NCI-H1694 (cell line): ENCODE results near the gene NCEH1.
"Not testable (repeated sequence)": the region's sequence is repeated elsewhere in the genome, so short reads cannot be mapped to it uniquely, and the experiment has no call there.

Experiments
- DNase-seq: peaks from one replicate; lab custom pipeline; 2025; lab: John Stamatoyannopoulos, UW

The NCEH1 gene

DNA sequence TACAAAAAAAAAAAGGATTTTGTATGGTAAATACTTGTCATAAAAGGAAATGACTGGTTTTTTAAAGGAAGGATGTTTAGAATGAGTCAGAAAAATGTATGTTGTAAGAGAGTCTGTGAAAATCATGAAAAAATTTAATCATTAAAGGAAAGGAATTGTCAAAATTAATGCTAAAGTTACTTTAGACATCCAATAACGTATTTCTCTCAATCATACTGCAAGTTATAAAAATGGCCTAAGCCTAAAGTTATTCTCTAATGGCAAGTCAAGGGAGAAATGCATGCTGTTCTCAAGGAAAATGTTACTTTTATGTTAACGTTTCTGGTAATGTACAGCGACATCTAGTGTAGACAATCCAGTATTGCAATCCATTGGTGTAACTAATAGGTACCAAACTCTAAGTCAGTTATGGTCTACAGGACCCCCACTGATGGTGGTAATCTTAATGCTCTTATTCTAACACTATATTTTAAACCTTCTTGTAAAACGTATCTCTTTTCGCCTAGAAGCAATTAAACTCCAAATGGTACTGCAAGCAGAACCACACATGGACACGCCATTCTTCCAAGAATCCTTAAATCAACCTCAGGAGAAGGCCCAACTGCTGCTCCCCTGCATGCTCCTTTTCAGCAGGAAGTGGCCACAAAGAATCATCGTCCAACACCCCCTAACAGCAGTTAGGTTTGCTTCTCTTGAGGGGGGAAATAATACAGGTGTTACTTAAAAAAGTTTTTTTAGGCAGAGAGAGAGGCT lies 35.2 kb downstream of the NCEH1 start:
- peak; percentile 58 for DNase-seq

DNA sequence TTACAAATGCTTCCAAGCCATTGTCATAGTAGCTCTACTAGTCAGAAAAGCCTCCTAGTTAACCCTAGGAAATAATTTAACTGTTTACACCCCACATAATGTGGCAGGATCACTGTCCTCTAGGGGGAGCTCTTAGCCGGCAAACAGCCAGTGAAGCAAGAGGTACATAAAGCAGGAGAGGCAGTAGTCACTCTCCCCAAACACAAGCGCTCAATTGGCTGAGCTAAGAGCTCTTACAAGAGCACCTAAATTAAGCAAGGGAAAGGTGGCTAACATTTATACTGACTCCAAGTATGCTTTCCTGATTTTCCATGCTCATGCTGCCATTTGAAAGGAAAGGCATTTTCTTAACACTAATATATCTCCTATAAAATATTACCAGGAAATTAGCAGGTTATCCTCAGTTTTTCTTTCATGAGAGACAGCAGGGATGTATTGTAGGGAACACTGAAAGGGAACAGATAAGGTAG lies 37.6 kb downstream of the NCEH1 start:
- peak; percentile 76 for DNase-seq

DNA sequence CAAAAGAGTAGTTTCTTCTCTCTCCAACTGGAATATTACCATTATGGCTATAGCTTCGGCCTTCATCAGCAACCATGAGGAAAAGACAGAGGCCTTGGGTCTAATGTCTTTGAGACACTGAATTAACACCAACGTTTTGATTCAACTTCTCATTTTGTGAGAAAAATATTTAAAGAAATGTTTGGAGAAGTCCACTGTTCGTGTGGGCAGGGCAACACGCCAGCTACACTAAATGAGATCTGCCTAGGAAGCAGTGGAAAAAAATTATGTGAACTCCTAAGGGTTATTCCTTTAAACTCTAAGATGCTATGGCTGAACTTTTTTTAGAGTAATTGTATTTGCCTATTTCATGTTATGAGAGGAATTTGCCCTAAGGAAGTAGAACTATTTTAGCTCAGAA lies 41.8 kb downstream of the NCEH1 start:
- no peak for DNase-seq

DNA sequence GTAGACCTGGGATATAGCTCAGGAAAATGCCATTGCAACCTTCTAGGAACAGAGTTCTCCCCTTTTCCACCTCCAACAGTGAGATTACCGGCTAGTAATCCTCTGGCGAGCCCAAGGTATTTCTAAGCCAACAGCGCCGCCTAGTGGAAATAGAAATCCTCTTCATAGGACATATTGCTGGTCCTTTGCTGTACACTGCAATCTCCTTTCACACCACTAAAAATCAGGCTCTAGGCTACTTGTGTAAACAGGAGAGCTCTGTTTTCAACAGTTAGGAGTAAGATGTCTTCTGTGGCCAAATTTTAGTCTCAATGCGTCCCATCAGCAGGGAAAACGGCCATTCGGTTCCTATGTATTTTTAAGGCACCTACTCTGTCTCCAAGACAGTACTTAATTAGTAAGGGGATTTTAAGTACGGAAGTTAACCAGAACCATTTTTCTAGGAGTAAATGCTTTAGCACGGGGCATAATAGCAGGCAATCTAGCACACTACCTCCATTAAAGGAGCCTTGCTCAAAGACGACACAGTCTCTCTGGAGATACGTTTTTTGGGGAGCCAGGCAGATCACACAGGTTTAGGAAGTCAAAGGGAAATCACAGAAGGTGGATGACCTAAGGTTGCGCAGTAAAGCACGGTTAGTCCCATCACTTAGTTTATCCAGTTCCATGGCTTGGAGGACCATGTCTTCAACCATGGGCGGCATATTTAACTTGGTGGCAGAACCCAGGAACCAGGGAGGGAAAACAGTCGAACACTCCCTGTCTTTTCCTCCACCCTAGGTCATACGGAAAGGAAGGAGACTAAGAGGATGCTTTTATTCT lies 43.8 kb downstream of the NCEH1 start:
- peak; percentile 87 for DNase-seq

DNA sequence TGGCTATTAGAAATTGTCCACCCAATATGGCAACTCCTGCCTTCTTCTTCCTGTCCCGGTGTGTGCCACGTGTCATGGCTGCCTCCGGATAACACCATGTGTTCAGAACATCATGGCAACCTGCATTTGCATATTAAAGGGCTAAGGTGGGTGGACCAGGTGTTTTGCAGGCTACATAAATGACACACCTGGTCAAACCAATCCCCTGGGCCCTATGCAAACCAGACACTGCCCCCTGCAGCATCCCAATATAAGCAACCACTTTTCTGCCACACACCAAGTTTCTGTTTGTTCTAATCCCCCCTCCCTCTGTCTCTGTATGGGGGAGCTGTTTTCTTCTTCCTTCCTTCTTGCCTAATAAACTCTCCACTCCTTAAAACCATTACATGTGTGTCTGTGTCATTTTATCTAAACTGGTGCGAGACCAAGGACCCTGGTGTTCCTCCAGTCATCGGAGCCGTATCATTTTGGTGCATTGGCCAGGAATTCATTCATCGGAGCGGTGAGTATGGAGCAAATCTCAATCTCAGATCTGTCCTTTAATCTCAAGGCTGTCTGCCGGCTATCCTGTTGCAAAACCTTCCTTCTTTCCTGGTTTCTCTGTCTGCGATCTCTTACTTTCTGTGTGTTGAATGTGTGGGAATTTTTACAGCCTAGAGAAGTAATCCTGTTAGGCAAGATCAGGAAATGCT lies 44.5 kb downstream of the NCEH1 start:
- DNase-seq: no peak

DNA sequence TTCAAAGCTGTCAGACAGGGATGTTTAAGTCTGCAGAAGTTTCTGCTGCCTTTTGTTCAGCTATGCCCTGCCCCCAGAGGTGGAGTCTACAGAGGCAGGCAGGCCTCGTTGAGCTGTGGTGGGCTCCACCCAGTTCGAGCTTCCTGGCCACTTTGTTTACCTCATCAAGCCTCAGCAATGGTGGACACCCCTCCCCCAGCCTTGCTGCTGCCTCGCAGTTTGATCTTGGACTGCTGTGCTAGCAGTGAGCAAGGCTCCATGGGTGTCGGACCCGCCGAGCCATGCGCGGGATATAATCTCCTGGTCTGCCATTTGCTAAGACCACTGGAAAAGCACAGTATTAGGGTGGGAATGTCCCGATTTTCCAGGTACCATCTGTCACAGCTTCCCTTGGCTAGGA lies 45.4 kb downstream of the NCEH1 start:
- DNase-seq: not testable (repeated sequence)

DNA sequence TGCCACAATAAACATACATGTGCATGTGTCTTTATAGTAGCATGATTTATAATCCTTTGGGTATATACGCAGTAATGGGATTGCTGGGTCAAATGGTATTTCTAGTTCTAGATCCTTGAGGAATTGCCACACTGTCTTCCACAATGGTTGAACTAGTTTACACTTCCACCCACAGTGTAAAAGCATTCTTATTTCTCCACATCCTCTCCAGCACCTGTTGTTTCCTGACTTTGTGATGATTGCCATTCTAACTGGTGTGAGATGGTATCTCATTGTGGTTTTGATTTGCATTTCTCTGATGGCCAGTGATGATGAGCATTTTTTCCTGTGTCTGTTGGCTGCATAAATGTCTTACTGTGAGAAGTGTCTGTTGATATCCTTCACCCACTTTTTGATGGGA lies 50.4 kb downstream of the NCEH1 start:
- DNase-seq: not testable (repeated sequence)

DNA sequence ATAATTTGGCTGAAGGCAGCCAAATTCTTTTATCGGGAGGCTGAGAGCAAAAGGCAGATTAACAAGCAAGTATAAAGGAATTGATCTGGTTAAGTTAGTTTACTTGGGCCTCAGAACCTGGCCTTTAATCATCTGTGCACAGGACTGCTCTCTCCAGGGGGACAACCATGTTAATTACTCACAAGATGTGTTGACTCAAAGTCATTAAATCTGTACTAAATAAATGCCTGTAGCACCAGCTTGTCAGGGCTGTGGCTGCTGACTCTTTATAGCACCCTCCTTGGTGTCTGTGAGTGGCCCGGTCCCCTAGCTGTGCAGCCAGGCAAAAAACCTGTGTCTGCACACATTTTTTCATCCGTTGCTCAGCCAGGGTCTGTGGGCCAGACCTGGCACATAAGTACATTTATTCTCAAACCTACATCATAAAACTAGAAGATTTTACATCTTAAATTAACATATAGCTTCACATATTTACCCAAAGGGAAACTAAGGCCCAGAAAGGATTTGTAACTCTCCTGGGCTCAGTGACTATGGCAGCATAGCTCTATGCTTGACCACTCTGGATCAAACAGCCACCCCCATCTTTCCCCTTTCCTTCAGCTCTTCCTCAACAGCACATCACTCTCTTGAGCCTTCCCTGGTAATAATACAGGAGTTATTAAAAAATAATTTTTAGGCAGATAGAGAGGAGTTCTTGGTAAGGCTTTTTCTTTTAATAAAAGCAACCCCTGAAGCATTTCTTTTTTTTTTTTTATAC lies 51.4 kb downstream of the NCEH1 start:
- DNase-seq: no peak

DNA sequence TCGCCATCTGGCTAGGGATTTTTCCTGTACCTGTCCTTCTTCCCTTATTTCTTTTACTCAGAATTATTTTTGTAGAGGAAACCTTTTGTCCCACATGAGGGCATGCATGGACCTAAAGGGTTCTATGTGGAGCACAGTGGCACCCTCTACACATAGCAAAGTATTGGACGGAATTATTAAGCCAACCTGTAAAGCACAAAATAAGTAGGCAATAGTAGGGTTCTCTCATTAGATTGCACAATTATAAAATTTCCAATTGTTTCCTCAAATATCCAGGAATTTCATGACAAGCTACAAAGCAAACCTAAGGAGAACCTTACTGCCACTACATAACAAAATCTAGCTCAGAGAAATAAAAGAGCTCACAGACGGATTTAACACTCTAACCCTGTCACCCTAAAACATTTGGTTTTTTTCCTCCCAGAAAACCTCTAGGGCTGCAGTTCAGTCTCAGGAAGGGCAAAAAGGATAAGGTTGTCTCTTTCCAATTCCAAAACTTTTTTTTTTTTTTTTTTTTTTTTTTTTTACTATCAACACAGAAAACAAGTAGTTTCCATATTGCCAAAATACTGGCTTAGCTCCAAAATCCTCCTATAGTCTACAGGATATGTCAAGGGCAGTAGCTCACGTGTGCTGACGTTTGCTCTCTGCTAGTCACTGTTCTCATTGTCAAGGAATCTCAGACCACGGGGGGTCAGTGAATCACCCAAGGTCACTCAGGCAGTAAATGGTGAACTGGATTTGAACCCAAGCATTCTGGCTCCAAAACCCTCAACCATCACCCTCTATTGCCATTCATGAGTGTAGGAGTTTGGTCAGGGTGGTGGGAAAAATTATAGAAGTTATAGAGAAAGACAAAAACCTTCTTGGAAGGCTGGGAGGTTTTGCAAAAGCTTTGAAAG lies 52.3 kb downstream of the NCEH1 start:
- no peak for DNase-seq

DNA sequence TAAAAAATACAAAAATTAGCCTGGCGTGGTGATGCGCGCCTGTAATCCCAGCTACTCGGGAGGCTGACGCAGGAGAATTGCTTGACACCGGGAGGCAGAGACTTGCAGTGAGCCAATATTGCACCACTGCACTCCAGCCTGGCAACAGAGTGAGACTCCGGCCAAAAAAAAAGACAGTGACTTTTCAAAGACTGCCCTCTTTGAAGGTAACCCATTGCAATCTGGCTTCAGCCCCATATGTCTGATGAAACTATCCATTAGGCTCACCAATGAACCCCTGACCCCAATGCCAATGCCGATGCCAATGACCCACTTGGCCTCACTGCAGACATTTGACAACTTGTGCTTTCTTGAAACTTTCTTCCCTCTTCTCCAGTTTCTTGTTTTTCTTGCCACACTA lies 54.3 kb downstream of the NCEH1 start:
- DNase-seq: no peak

DNA sequence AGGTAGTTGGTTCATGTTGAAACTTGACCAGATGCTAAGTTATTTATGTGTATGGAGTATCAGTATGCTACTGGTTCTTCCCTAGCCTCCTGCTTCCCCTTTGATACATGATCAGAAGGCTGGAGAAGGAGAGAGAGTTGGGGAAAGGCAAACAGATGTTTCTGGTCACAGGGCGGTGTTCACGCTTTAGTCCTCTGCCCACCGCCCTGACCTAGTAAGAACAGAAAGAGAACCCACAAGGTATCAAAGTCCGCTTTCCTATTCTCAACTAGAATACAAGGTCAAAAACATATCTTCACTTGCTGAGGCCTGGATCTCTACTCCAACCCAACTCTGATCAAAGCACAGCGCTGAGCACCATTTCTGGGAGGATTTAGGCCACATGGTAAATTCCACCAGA lies 55.5 kb downstream of the NCEH1 start:
- no peak for DNase-seq

DNA sequence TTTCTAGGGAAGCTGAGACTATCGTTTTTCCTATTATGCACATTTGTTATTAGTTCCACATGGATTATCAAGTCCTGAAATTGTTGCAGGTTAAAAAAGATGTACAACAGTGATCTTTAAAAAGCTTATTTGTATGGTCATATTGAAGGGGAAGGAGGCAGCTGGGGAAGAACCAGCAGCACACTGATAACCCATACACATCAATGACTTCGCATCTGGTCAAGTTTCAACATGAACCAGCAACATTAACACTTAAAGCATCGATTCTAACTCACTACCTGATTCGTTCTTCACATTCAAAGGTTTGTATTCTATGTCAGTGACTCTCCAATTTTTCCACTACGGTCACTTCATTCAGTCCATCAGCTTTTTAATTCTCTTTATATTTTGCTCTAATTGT lies 56.4 kb downstream of the NCEH1 start:
- DNase-seq: no peak

DNA sequence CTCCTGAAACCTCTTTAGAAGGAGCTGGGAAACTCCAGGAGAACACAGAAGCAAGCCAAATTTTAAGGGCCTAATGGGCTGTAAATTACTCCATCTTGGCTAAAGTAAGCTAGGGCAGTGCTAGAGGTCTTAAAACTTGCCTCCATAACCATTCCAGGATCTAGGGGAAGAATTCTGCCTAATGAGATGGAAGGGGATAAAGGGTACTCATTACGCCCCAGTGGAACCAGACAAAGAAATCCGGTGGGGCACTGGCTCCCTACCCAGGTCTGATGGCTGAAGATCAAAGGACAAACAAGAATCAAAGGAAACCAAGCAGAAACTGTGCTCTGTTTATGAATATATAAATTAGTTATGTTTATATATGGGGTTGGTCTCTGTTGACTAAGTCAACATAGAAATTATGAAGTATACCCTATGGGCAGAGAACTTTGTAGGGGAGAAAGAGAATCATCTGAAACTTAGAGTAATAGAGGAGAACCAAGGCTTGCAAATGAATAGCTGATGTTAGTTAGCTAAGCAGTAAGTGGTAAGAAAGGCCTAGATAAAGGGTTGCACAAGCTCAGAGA lies 57.8 kb downstream of the NCEH1 start:
- DNase-seq: no peak

DNA sequence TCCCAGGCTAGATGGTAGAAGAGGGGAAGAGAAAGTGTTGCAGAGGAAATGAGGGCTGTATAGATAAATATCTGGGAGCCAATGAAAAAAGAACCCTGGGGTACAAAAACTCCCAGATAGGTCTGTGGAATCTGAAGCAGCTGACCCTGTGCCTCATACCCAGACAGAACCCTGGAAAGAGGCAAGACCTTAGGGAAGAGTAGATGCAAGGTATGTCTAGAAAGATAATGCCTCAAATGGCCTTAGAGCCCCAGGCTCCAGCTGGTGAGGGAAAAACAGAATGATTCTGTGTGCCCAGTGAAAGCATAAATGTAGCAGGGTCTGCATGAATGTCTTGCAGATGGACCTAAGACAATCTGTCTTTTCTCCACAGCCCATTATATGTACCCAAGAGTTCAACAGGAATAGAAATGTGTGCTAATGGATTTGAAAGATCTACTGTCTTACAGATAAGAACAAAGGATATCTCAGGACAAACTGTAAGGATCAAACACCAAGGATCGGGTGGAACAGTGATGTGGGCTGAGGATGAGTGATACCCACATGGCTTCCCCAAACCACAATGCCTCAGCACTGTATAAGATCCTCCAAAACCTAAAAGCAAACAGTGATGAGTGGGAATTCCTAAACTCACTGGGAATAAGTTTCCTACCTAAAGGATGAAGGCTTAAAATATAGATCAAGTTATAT lies 58.8 kb downstream of the NCEH1 start:
- DNase-seq: no peak

DNA sequence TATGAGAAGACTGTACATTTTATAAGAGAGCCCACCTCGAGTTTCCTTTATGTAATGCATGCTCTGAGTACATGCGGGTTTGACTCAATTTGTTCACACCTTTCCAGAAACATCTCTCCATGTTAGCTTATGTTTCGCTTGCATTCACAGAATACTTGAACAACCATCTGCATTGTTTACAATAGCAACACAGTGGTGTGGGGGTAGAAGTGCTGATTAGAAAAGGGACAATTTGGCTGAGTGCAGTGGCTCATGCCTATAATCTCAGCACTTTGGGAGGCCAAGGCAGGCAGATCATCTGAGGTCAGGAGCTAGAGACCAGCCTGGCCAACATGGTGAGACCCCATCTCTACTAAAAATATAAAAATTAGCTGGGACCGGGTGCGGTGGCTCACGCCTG lies 60.9 kb downstream of the NCEH1 start:
- DNase-seq: no peak

DNA sequence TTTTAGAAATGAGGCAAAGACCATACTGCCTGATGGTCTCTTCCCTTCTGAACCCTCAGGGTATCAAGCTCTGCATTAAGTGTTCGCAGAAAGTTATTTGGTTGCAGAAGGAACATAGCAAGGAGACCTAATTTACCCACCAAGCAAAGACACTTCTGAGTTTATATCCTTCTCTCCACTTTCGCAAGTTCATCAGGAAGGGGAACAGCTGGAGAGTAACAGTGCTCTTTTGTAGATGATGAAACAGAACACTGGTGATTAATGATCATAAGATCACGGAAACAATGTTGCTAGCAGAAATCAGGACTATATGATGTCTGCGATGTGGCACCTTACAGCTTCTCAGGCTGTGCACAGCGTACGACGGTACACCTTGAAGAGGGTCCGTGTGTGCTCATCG lies 62.1 kb downstream of the NCEH1 start:
- no peak for DNase-seq

DNA sequence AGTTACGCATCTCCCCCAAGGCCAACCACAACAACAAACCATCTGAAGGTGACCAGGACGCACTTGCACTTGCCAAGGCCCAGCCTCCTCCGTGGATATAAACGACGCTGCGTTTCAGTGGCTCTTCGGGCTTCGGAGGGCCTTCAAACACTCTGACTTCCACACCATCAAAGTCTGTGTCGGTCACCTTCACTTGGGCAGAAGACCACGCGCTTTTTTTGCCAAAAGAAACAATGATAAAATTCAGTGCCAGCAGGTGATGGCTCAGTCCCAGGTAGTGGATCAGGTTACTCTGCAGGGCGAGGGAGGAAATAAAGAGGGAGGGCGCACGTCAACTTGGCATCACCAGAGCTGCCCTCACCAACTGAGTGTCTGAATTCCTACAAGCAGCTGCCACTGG lies 63.0 kb downstream of the NCEH1 start:
- no peak for DNase-seq

DNA sequence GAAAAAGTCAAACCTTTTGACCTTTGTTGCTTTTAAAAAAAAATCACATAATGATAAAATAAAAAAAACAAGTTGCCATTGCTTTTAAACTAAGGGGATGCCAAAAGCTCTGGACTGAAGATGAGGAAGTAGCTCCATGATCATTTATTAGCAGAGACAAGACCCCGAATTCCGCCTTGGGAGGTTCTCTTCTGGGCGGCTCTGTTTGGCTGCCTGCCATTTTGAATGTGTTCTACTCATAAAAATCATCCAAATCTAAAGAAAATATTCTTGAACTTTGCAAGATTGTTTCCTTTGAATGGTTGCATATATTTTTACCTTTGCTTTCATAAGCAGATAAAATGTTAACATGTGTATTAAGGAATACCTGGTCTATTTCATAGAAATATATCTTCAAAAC lies 63.8 kb downstream of the NCEH1 start:
- DNase-seq: no peak

DNA sequence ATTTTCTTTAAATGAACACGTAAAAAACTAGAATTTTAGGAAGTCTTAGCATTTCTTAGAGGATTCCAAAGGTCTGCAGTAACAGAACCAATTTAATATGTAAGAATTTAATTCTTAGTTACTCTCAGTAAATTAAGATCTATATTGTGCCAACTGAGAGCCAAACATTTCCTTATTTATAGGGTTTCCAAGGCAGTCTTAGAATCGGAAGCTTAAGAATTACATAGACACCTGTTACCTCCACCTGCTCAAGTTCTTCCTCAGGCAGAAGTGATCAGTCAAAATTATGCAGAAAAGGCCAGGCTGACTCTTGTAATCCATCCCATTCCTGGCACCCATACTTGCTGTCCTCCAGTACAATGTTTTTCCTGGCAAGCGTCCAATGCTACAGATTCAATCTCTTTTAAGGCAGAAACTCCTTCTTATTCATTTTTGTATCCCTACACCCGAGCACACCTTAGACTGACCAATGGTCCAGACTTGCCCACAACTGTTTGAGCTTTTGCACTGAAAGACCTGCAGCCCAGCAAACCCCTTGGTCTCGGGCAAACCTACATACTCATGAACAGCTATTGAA lies 64.3 kb downstream of the NCEH1 start:
- no peak for DNase-seq

DNA sequence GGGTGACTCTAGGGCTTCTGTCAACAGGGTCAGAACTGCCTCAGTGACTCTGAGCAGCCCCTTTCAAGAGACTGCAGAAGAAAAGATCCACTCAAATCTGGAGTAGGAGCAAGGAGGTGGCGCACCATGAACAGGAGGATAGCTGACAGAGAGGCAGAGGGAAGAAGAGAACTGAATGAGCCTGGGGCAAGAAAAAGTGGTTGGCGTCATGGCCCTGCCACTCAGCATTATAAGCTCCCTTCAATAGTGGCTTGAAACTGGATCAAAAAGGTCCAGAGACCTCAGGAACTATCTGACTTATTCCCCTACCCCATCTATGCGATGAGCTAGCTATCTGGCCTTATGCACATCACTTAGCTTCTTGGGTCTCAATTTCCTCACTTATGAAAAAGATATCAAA lies 66.6 kb downstream of the NCEH1 start:
- DNase-seq: no peak
